Cardiac septum (tissue), 1 donor: ENCODE measurements around the gene ASB8. TPM values are rescaled to one million over a fixed set of nuclear protein-coding genes. Genes with fewer than 3 reads are reported as not detected.
"Not testable (repeated sequence)": the region's sequence is repeated elsewhere in the genome, so short reads cannot be mapped to it uniquely, and the experiment has no call there.

Experiments
- DNase-seq: peaks from one replicate; pipeline ENCODE4 v3.0.0-alpha.2; 2020; ENCODE audit warnings: low spot score
- intact Hi-C: fragments of 100-400 bp; cut with DNase I; formaldehyde crosslinking; loops from one replicate; pipeline ENCODE4 v1.14.0; 2022
- total RNA-seq: library from RNA; stranded (reverse); fragmentation: NEBNext Ultra II Directional; extraction: Animal tissue kit (Norgen Biotek cat#: 25700); gene quantifications from one replicate; pipeline ENCODE4 v1.2.1, GENCODE V29; 2021
- donor health status: DM: no; HTN: no; CAD: no.

The ASB8 gene
- total RNA-seq, 1 donor from 2014 or later = 69.4 TPM

DNA sequence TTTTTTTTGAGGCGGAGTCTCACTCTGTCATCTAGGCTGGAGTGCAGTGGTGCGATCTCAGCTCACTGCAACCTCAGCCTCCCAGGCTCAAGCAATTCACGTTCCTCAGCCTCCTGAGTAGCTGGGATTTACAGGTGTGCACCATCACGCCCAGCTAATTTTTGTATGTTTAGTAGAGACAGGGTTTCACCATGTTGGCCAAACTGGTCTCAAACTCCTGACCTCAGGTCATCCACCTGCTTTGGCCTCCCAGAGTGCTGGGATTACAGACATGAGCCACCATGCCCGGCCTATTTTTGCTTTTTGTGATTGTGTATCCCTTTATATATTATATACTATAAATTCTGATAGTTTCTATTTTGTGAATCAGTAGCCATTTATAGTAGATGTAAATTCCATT, 1.5 kb downstream of the ASB8 start:
- DNase-seq = not testable (repeated sequence)
- intact Hi-C loops = loop anchor here (2.0 to 5.0 kb wide), 3 partner anchors 33 to 49 kb away; partner anchors contain the start of gene SENP1

- DNase-seq = no peak
- intact Hi-C loops = no loop called here
Measured at GRCh38 chr12:48151103-48151771, 6.1 kb downstream of the ASB8 start.

GRCh38 chr12:48145981-48146380, 11.3 kb downstream of the ASB8 start:
- intact Hi-C loops = loop anchor here (2.0 kb wide), 1 partner anchor 19 kb away; no protein-coding TSS in a partner anchor
- no peak for DNase-seq

- intact Hi-C loops = no loop called here
- DNase-seq = no peak
Measured at GRCh38 chr12:48143898-48144297, 13.4 kb downstream of the ASB8 start.

GRCh38 chr12:48142818-48143674, 14.3 kb downstream of the ASB8 start:
- no peak for DNase-seq
- intact Hi-C loops = no loop called here

- intact Hi-C loops = no loop called here
- DNase-seq = no peak
Measured at GRCh38 chr12:48135027-48135426, 22.3 kb downstream of the ASB8 start.

- intact Hi-C loops = no loop called here
- DNase-seq = no peak
Measured at GRCh38 chr12:48132826-48133225, 24.5 kb downstream of the ASB8 start.

- no peak for DNase-seq
- intact Hi-C loops = no loop called here
Measured at GRCh38 chr12:48131517-48131916, 25.8 kb downstream of the ASB8 start.

- intact Hi-C loops = no loop called here
- DNase-seq = no peak
Measured at GRCh38 chr12:48129376-48129775, 27.9 kb downstream of the ASB8 start.

- intact Hi-C loops = no loop called here
- DNase-seq = no peak
Measured at GRCh38 chr12:48128800-48129199, 28.5 kb downstream of the ASB8 start.

DNA sequence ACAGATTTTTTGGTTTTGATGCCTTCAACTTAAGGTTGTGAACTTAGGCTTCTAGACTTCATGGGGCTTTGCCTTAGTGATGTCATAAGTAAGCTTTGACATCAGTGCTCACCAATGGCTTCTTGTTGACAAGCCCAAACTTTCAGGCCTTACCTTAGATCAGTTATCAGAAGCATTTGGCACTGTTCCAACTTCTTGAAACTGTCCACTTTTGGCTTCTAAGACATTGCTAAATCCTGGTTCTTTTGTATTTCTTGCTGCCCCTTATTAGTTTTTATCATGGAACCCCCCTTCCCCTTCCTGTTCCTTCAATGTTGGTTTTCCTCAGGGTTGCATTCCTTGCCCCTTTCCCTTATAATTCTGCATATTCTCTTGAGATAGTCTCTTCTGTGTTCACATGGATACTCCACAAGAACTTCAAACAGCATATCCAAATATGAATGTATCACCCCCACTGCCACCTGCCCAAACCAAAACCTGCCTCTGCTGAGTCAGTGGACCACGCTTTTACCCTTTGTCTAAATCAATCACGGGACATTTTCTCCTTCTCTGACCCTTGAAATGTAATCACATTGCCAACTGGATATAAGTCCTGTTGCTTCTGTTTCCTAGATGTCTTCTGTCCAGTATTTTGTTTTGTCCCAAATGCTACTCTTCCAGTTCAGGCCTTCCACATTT, 30.2 kb downstream of the ASB8 start:
- intact Hi-C loops = loop anchor here (2.0 kb wide), 1 partner anchor 20 kb away; no protein-coding TSS in a partner anchor
- no peak for DNase-seq

DNA sequence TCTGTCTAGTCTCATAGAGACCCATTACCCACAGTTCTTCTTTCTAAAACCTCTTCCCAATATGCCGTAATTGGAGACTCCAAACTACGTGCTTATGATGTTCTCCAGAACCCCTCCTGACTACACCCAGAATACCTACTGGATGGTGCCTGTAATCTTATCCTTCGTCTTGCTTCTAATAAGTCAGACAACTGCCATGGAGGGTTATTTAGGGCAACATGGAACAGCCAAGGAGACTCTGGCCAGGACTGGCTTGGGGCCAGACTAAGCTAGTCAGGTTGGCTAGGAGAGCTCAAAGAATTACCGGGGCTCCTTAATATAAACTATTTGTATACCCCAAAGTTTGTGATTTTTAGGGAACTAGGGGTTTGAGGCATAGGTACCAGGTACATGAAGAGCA, 31.3 kb downstream of the ASB8 start:
- DNase-seq = no peak
- intact Hi-C loops = loop anchor here (2.0 kb wide), 2 partner anchors 19 to 21 kb away; partner anchors contain the start of gene SENP1

GRCh38 chr12:48125542-48125941, 31.8 kb downstream of the ASB8 start:
- DNase-seq = not testable (repeated sequence)
- intact Hi-C loops = loop anchor here (2.0 kb wide), 1 partner anchor 19 kb away; the partner anchor contains the start of gene SENP1

GRCh38 chr12:48123169-48123568, 34.1 kb downstream of the ASB8 start:
- no peak for DNase-seq
- intact Hi-C loops = loop anchor here (5.0 kb wide), 1 partner anchor 34 kb away; the partner anchor contains the start of gene ASB8

DNA sequence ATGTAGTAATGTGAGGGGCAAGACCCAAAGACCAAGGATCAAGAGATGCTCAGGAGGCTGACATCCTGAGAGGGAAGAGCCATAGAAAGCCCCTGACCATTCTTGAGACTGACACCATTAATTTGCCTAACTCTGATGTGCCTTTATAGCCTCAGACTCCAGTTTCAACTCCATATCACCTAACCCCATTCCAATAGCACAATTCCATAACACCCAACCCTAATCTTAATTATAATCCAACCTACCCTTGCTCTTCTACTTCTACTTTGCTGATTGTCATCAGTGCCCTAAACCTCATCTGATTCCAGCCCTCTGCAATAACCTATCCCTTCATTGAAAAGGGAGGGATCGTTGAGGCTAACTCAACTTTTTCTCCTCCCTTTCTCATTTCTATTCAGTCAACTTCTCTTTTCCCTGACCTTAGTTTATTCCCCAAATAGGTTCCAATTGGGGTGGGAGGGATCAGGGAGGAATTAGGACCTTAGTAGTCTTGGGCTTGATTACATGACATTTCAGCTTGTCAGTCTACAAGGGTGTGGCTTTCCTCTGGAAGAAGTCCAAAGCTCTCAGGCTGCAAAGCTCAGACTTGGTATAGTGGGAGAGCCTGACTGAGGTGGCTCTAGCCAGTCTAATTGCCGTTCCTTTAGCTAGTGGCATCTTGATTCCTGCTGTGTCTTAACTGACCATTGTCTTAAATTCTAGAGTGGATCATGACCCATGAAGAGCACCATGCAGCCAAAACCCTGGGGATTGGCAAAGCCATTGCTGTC, 35.1 kb downstream of the ASB8 start:
- DNase-seq = no peak
- intact Hi-C loops = loop anchor here (5.0 kb wide), 1 partner anchor 35 kb away; the partner anchor contains the start of gene ASB8

DNA sequence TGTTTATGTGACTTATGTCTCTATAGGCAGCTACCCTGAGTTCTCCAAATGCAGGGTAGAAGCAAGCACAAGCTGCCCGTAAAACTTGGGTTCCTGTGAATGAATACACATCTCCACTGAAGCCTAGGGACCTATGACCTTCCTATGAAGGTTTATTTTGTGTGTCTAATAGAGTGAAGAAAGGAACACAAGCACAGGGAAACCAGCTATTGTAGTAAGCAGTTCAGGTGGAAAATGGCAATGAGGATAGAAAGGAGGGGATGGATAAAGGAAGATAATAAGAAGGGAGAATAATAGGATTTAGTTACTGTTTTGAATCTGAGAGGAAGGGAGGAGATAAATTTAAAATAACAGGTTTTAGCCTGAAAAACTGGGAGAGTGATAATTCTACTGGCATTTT, 35.8 kb downstream of the ASB8 start:
- DNase-seq = no peak
- intact Hi-C loops = loop anchor here (5.0 kb wide), 1 partner anchor 36 kb away; the partner anchor contains the start of gene ASB8

- no peak for DNase-seq
- intact Hi-C loops = loop anchor here (5.0 kb wide), 1 partner anchor 37 kb away; the partner anchor contains the start of gene ASB8
Measured at GRCh38 chr12:48119834-48120195, 37.5 kb downstream of the ASB8 start.

- DNase-seq = peak; percentile 85
- intact Hi-C loops = no loop called here
Measured at GRCh38 chr12:48119078-48119833, 38.1 kb downstream of the ASB8 start, which contains the start of gene PFKM. Gene PFKM, plus strand, starts transcription at chr12:48119364. Its CDS starts 3,411 bp downstream, at chr12:48122775.
